ENCODE measurements around the gene AXIN2.
"Not testable (repeated sequence)": the region's sequence is repeated elsewhere in the genome, so short reads cannot be mapped to it uniquely, and the experiment has no call there.

Gene AXIN2

GRCh38 chr17:65536573-65537342, 24.7 kb downstream of the AXIN2 start:
- DNase-seq: no peak

- no peak for DNase-seq
Measured at GRCh38 chr17:65535777-65536572, 25.5 kb downstream of the AXIN2 start.

- DNase-seq: no peak
Measured at GRCh38 chr17:65533852-65534457, 27.5 kb downstream of the AXIN2 start.

- DNase-seq: no peak
Measured at GRCh38 chr17:65533056-65533745, 28.2 kb downstream of the AXIN2 start.

- no peak for DNase-seq
Measured at GRCh38 chr17:65532101-65532890, 29.2 kb downstream of the AXIN2 start.

GRCh38 chr17:65531256-65532100, 30.0 kb downstream of the AXIN2 start:
- no peak for DNase-seq

- no peak for DNase-seq
Measured at GRCh38 chr17:65530523-65531255, 30.8 kb downstream of the AXIN2 start.

- no peak for DNase-seq
Measured at GRCh38 chr17:65529761-65530522, 31.5 kb downstream of the AXIN2 start.

- no peak for DNase-seq
Measured at GRCh38 chr17:65529040-65529633, 32.3 kb downstream of the AXIN2 start.

- DNase-seq: no peak
Measured at GRCh38 chr17:65527857-65528591, 33.4 kb downstream of the AXIN2 start.

- no peak for DNase-seq
Measured at GRCh38 chr17:65527381-65527780, 34.1 kb downstream of the AXIN2 start.

- not testable (repeated sequence) for DNase-seq
Measured at GRCh38 chr17:65526854-65527253, 34.6 kb downstream of the AXIN2 start.

- DNase-seq: no peak
Measured at GRCh38 chr17:65523853-65524664, 37.4 kb downstream of the AXIN2 start.

- no peak for DNase-seq
Measured at GRCh38 chr17:65523411-65523810, 38.0 kb downstream of the AXIN2 start.

- no peak for DNase-seq
Measured at GRCh38 chr17:65522751-65523404, 38.6 kb downstream of the AXIN2 start.

- DNase-seq: no peak
Measured at GRCh38 chr17:65519462-65519861, 42.0 kb downstream of the AXIN2 start.

- DNase-seq: no peak
Measured at GRCh38 chr17:65518256-65518655, 43.2 kb downstream of the AXIN2 start.

Data from NCI-H1694 treated with DMSO at 0.1 percent for 48 hours (cell line).